ENCODE measurements around the gene PPFIA4.

PPFIA4 gene

GRCh38 chr1:203099805-203100515 is 73.7 kb downstream of the PPFIA4 start:
- no peak for DNase-seq (ENCODE audit: low read depth in 3 of 3)

GRCh38 chr1:203100516-203100869 is 74.2 kb downstream of the PPFIA4 start:
- no peak for DNase-seq (ENCODE audit: low read depth in 3 of 3)

GRCh38 chr1:203101813-203102634 is 75.7 kb downstream of the PPFIA4 start:
- no peak for DNase-seq (ENCODE audit: low read depth in 3 of 3)

- DNase-seq (ENCODE audit: low read depth in 3 of 3), result no peak
Measured at GRCh38 chr1:203103216-203103615, 76.9 kb downstream of the PPFIA4 start.

GRCh38 chr1:203103829-203104495 is 77.7 kb downstream of the PPFIA4 start:
- no peak for DNase-seq (ENCODE audit: low read depth in 3 of 3)

GRCh38 chr1:203104789-203105390 is 78.6 kb downstream of the PPFIA4 start:
- no peak for DNase-seq (ENCODE audit: low read depth in 3 of 3)

- no peak for DNase-seq (ENCODE audit: low read depth in 3 of 3)
Measured at GRCh38 chr1:203112475-203112874, 86.2 kb downstream of the PPFIA4 start.

- no peak for DNase-seq (ENCODE audit: low read depth in 3 of 3)
Measured at GRCh38 chr1:203113308-203113707, 87.0 kb downstream of the PPFIA4 start.

GRCh38 chr1:203114202-203114601 is 87.9 kb downstream of the PPFIA4 start:
- DNase-seq (ENCODE audit: low read depth in 3 of 3), result no peak

- no peak for DNase-seq (ENCODE audit: low read depth in 3 of 3)
Measured at GRCh38 chr1:203116091-203116820, 90.0 kb downstream of the PPFIA4 start.

GRCh38 chr1:203117611-203118575 is 91.6 kb downstream of the PPFIA4 start:
- peak in 1 of 3 experiments; percentile 41 for DNase-seq (ENCODE audit: low read depth in 3 of 3)

- no peak for DNase-seq (ENCODE audit: low read depth in 3 of 3)
Measured at GRCh38 chr1:203120325-203121153, 94.2 kb downstream of the PPFIA4 start.

GRCh38 chr1:203121186-203122015 is 95.1 kb downstream of the PPFIA4 start:
- no peak for DNase-seq (ENCODE audit: low read depth in 3 of 3)

- no peak for DNase-seq (ENCODE audit: low read depth in 3 of 3)
Measured at GRCh38 chr1:203122159-203122558, 95.9 kb downstream of the PPFIA4 start.

- no peak for DNase-seq (ENCODE audit: low read depth in 3 of 3)
Measured at GRCh38 chr1:203124011-203124410, 97.7 kb downstream of the PPFIA4 start.

- no peak for DNase-seq (ENCODE audit: low read depth in 3 of 3)
Measured at GRCh38 chr1:203124546-203125317, 98.4 kb downstream of the PPFIA4 start.

GRCh38 chr1:203126151-203126865 is 100.0 kb downstream of the PPFIA4 start:
- no peak for DNase-seq (ENCODE audit: low read depth in 3 of 3)

Data from stimulated activated CD4-positive, alpha-beta T cell treated with anti-CD3 and anti-CD28 coated beads, TNF-alpha, amount 100 ng/mL, for 24 hours (primary cell).